GM12872 (cell line): ENCODE measurements around the gene CRACR2A.

Source experiments
- CTCF ChIP-seq: IDR thresholded peaks from 3 replicates; pipeline ENCODE4 v1.5.1; 2011; ENCODE audit warnings: low read depth, mild to moderate bottlenecking, low read length, moderate library complexity; ENCODE audit not compliant: insufficient read depth

The CRACR2A gene

DNA sequence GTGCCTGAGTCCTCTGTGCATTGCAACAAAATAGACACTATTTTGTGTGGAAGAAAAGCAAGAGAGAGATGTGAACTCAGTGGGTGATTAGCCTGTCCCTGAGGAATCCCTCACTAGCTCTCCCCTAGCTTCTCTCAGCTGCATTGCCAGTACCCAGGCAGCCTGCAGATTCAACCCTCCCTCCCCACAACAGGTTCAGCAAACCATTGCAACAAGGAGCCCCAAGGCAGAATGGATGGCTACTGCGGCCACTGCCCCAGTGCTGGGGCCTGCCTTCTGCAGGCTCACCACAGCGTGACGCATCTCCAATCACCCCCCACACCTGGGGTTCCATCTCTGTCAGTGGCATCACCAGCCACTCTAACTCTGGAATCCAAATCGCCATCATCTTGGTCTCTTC, 2.3 kb downstream of the CRACR2A start:
- TF ChIP-seq CTCF = no peak

DNA sequence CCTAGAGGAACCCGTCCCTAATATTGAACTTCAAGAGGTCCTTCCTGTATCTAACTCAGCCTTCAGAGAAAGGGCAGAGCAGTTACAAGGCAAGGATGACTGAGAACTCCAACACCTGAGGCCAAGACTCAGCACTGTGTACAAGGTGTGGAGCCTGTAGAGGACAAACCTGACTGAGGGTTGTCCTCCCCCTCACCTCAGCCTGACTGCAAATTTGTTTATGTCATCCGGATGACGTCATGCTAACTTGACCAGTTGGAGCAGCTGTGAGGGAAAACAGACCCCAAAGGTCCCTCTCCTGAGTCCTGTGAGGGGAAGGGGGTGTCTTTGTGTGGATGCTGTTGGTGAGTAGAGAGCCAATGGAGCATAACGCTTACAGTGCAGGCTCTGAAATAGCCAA, 4.3 kb downstream of the CRACR2A start:
- no peak for TF ChIP-seq CTCF

DNA sequence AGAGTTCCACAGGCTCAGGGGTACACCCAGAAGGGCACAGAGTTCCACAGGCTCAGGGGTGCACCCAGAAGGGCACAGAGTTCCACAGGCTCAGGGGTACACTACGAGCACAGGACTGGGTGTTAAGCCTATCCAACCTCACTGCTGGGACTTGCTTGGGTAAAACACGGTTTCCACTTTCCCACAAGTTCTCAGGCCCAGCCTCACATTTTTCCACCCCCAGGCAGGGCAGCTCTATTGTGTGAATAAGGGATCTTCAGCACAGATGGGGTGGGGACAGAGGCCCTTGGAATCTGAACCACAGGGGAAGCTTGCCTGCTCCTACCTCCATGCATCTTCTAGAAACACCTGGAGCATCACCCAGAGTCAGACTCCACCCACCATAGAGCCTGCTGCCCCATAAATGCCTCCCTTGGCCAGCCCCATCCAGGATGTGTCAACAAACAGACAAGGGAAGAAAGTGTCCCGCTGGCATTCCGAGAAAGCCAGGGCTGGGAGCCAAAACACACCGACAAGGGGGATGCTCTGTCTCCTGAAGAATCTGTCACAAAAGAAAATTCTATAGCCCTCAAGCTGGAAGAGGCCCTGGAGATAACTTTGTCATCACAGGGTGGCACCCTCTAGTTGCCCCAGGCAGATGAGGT, 4.8 kb downstream of the CRACR2A start:
- TF ChIP-seq CTCF = no peak

- TF ChIP-seq CTCF = no peak
Measured at GRCh38 chr12:3747543-3747942, 5.4 kb downstream of the CRACR2A start.

- no peak for TF ChIP-seq CTCF
Measured at GRCh38 chr12:3746758-3747157, 6.2 kb downstream of the CRACR2A start.

DNA sequence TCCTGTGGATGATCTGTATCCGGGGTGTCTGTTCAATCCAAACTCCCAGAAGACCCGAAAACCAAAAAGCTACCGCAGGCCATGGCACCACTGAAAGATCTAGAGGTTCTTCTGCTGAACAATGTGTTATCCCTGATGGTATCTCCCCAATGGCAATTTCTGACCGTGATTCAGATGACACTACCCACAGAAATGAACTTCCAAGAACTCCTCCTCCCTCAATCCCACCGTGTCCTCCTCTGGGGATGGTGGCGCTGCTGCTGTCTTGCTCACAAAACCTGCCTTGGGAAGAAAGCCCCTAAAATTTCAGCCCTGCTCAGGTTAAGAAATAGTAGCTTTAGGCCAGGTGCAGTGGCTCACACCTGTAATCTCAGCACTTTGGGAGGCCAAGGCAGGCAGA, 7.8 kb downstream of the CRACR2A start:
- no peak for TF ChIP-seq CTCF

- TF ChIP-seq CTCF = no peak
Measured at GRCh38 chr12:3744229-3744901, 8.5 kb downstream of the CRACR2A start.

DNA sequence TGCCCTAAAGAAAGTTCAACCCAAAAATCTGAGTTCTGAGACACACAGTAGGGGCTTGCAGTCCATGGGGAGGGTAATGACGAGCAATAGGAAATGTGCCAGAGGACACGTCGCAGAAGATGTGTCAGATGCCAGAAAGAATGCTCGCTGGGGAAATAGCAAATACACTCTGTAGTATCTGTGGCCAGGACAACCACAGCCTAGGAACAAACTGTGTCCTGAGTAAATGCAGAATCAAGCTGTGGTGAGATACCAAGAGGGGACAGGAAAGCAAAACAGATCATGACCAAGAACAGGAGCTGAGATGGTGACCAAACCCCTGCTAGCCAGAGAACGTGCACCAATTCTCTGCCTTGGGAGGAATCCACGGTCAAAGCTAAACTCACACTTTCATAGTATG, 9.1 kb downstream of the CRACR2A start:
- no peak for TF ChIP-seq CTCF
